Loucy (cell line): ENCODE data around the gene RHOJ.

ENCODE experiments used
- H2AFZ ChIP-seq: fragments of 200-600 bp; sonication (generic); 2 replicates; pipeline ENCODE4 v1.6.0; 2016; ENCODE audit warnings: antibody characterized with exemption, mild to moderate bottlenecking, low read length, moderate library complexity
- H3F3A ChIP-seq: fragments of 200-600 bp; 2 replicates; pipeline ENCODE4 v1.6.0; 2016; ENCODE audit warnings: antibody characterized with exemption, low read depth, mild to moderate bottlenecking
- H3K27me3 ChIP-seq: fragments of 200-600 bp; sonication (generic); 2 replicates; pipeline ENCODE4 v1.6.1; 2014; ENCODE audit warnings: low read length, mild to moderate bottlenecking; ENCODE audit not compliant: insufficient read depth, poor library complexity, severe bottlenecking
- H3K36me3 ChIP-seq: fragments of 200-600 bp; sonication (generic); 2 replicates; pipeline ENCODE4 v1.6.1; 2016; ENCODE audit warnings: low read length; ENCODE audit not compliant: insufficient read depth
- H3K4me1 ChIP-seq: fragments of 200-600 bp; sonication (generic); 2 replicates; pipeline ENCODE4 v1.5.1; 2014; ENCODE audit warnings: low read length, mild to moderate bottlenecking; ENCODE audit not compliant: insufficient read depth, poor library complexity, severe bottlenecking
- H3K4me2 ChIP-seq: fragments of 200-600 bp; sonication (generic); 2 replicates; pipeline ENCODE4 v1.6.0; 2014; ENCODE audit warnings: antibody characterized with exemption, low read length, low read depth, mild to moderate bottlenecking; ENCODE audit not compliant: poor library complexity, severe bottlenecking
- H3K4me3 ChIP-seq: fragments of 200-600 bp; sonication (generic); 2 replicates; pipeline ENCODE4 v1.5.1; 2014; ENCODE audit warnings: low read length, mild to moderate bottlenecking, mixed read lengths; ENCODE audit not compliant: poor library complexity, severe bottlenecking
- H3K79me2 ChIP-seq: fragments of 200-600 bp; sonication (generic); 2 replicates; pipeline ENCODE4 v1.6.1; 2014; ENCODE audit warnings: low read length; ENCODE audit not compliant: insufficient read depth
- H3K9ac ChIP-seq: fragments of 200-600 bp; sonication (generic); 2 replicates; pipeline ENCODE4 v1.6.0; 2014; ENCODE audit warnings: mild to moderate bottlenecking, low read depth, low read length, moderate library complexity; ENCODE audit not compliant: poor library complexity, severe bottlenecking
- H3K9me2 ChIP-seq: fragments of 200-600 bp; sonication (generic); replicated peaks from 2 replicates; pipeline ENCODE4 v1.6.1; 2016; ENCODE audit warnings: low read depth, low read length, mixed read lengths
- H3K9me3 ChIP-seq: fragments of 200-600 bp; sonication (generic); 2 replicates; pipeline ENCODE4 v1.6.1; 2014; ENCODE audit warnings: mild to moderate bottlenecking, antibody characterized with exemption, low read length, low read depth; ENCODE audit not compliant: insufficient read depth
- H4K20me1 ChIP-seq: fragments of 200-600 bp; sonication (generic); 2 replicates; pipeline ENCODE4 v1.6.0; 2014; ENCODE audit warnings: antibody characterized with exemption, low read length, mild to moderate bottlenecking; ENCODE audit not compliant: insufficient read depth, poor library complexity, severe bottlenecking
- CTCF ChIP-seq: fragments of 200-600 bp; sonication (generic); conservative IDR thresholded peaks from 2 replicates; pipeline ENCODE4 v1.5.1; 2014; ENCODE audit warnings: mild to moderate bottlenecking, antibody characterized with exemption, low read length
- EZH2phosphoT487 ChIP-seq: fragments of 200-600 bp; IDR thresholded peaks from 2 replicates; pipeline ENCODE4 v1.6.1; 2018; ENCODE audit warnings: antibody characterized with exemption, mild to moderate bottlenecking, moderate library complexity, borderline replicate concordance

RHOJ gene

GRCh38 chr14:63212209-63212608 lies 8.0 kb downstream of the RHOJ start:
- H3K9me2 ChIP-seq: no peaks in the 10 kb centered on the region
- H4K20me1 ChIP-seq: no peaks in the 10 kb centered on the region
- H3K27me3 ChIP-seq: no peaks in the 10 kb centered on the region
- no peak overlapping the region for H3K9ac ChIP-seq
- H3K4me2 ChIP-seq: no peak overlapping the region
- no peak for TF ChIP-seq CTCF
- no peak for TF ChIP-seq EZH2phosphoT487
- H3F3A ChIP-seq: no peaks in the 10 kb centered on the region
- H3K36me3 ChIP-seq: no peaks in the 10 kb centered on the region
- no peaks in the 10 kb centered on the region for H3K9me3 ChIP-seq
- no peaks in the 10 kb centered on the region for H3K79me2 ChIP-seq
- no peak overlapping the region for H2AFZ ChIP-seq
- no peak overlapping the region for H3K4me3 ChIP-seq
- no peaks in the 10 kb centered on the region for H3K4me1 ChIP-seq

- no peaks in the 10 kb centered on the region for H3K27me3 ChIP-seq
- no peaks in the 10 kb centered on the region for H3K9me3 ChIP-seq
- no peak overlapping the region for H2AFZ ChIP-seq
- no peaks in the 10 kb centered on the region for H4K20me1 ChIP-seq
- no peaks in the 10 kb centered on the region for H3K9me2 ChIP-seq
- H3K4me2 ChIP-seq: no peak overlapping the region
- TF ChIP-seq CTCF (no peak), EZH2phosphoT487 (no peak)
- H3K4me1 ChIP-seq: no peaks in the 10 kb centered on the region
- H3K79me2 ChIP-seq: no peaks in the 10 kb centered on the region
- H3K36me3 ChIP-seq: no peaks in the 10 kb centered on the region
- no peak overlapping the region for H3K9ac ChIP-seq
- no peak overlapping the region for H3K4me3 ChIP-seq
- no peaks in the 10 kb centered on the region for H3F3A ChIP-seq
These were observed 8.7 kb downstream of the RHOJ start for GRCh38 chr14:63212776-63213500.

- Histone ChIP-seq H3K9me3 (no peaks in the 10 kb centered on the region), H3K4me1 (no peaks in the 10 kb centered on the region), H3F3A (no peaks in the 10 kb centered on the region), H3K9ac (no peak overlapping the region), H3K4me3 (no peak overlapping the region), H2AFZ (no peak overlapping the region), H4K20me1 (no peaks in the 10 kb centered on the region), H3K79me2 (no peaks in the 10 kb centered on the region), H3K9me2 (no peaks in the 10 kb centered on the region), H3K36me3 (no peaks in the 10 kb centered on the region), H3K4me2 (no peak overlapping the region), H3K27me3 (no peaks in the 10 kb centered on the region)
- TF ChIP-seq EZH2phosphoT487 (no peak), CTCF (no peak)
These were observed 10.4 kb downstream of the RHOJ start for GRCh38 chr14:63214417-63215196.
